ENCODE data around the gene ATRIP. TPM values are rescaled to one million over a fixed set of nuclear protein-coding genes. Genes with fewer than 3 reads are reported as not detected.

The ATRIP gene
- total RNA-seq, 4 donors from 2014 or later, result 5.6 to 14.1 (median 9.3) TPM

DNA sequence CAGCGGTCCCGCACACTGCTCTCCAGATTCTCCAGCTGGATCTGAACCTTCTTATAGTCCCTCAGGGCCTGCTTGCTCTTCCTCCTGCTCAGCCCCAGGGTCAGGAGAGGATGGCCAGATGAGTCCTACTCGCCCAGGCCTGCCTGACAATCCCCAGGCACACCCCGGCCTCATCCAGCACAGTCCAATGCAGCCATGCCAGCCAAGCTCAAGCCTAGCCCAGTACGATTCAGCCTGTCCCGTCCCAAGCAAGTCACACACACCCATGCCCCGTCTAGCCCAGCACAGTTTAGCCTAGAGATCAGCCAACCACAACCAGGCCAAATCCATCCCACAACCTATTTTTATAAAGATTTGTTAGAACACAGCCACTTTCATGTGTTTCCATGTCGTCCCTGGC, 33.5 kb upstream of the ATRIP start:
- H3K4me3 ChIP-seq (ENCODE audit: low read depth, poor library complexity, severe bottlenecking), result no peak overlapping the region
- TF ChIP-seq, protein P1, sequence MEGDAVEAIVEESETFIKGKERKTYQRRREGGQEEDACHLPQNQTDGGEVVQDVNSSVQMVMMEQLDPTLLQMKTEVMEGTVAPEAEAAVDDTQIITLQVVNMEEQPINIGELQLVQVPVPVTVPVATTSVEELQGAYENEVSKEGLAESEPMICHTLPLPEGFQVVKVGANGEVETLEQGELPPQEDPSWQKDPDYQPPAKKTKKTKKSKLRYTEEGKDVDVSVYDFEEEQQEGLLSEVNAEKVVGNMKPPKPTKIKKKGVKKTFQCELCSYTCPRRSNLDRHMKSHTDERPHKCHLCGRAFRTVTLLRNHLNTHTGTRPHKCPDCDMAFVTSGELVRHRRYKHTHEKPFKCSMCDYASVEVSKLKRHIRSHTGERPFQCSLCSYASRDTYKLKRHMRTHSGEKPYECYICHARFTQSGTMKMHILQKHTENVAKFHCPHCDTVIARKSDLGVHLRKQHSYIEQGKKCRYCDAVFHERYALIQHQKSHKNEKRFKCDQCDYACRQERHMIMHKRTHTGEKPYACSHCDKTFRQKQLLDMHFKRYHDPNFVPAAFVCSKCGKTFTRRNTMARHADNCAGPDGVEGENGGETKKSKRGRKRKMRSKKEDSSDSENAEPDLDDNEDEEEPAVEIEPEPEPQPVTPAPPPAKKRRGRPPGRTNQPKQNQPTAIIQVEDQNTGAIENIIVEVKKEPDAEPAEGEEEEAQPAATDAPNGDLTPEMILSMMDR (IDR thresholded peaks at IDR 0.05), result no peak
- no peak for TF ChIP-seq POLR2A (IDR thresholded peaks at IDR 0.05)
- intact Hi-C loops (cut with DNase I; ENCODE audit: low total_unique reads), result no loop called here
- DNase-seq (ENCODE audit: low spot score in 2 of 2), result peak in 1 of 2 donors; percentile 70
- WGBS, 2 donors, result 49 to 55% methylated on average over 6 to 8 of the region's 8 CpGs

DNA sequence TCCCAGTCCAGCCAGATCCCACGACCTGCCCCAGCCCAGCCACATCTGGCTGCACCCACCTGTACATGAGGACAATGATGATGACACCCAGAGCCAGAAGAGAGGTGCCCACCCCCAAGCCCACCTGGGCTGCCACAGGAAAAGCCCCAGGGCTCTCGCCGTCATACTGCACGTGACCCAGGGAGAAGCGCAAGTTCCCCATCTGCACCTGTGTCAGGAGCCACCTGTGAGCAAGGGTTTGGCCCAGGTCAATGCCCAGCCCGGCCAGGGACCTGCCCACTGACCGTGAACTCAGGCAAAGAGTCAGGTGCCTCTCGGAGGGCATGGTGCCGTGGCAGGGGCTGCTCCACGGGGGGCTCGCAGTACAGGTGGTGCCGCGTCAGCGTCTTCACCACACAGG, 32.9 kb upstream of the ATRIP start:
- H3K4me3 ChIP-seq (ENCODE audit: low read depth, poor library complexity, severe bottlenecking), result no peak overlapping the region
- no peak for DNase-seq (ENCODE audit: low spot score in 2 of 2)
- intact Hi-C loops (cut with DNase I; ENCODE audit: low total_unique reads), result no loop called here
- no peak for TF ChIP-seq POLR2A (IDR thresholded peaks at IDR 0.05)
- TF ChIP-seq, protein P1 (IDR thresholded peaks at IDR 0.05), result no peak
- 72 to 75% methylated on average over 11 to 14 of the region's 14 CpGs for WGBS, 2 donors

DNA sequence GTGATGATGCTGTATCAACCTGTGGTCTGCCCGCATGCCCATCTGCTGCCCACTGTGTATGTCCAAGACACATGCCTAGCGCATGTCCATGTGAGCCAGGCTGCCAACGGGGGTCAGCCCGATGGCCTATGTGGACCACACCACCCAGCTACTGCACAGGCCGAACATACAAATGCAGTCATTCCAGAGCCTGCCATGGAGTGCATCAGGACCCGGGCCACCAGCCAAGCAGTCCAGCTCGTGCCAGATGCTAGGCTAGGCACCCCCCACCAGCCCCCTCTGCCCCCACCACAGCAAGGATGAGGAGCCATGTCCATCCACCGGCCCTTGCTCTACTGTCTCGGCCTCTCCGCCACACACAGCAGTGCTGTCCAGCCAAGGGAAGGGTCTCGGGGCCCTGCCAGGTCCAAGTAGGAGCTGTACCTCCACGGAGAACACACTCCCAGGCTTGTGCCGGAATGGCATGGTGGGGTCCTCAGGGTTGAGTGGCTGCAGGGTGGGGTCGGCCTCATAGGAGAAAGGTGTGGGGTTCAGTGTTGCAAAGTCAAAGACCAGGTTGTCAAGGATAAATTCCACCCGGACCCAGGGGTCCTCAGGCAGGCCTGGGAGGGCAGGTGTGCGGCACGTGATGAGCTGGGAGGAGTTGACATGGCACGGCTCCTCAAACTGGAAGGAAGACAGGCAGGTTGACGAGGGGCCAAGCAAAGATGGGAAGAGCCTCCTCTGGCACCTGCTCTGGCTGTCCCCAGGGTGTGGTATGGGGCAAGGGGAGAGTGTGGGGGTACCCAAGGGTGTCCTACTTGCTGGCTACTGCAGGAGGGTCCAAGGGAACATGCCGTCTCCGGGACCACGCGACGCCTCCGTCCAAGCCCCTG, 31.9 kb upstream of the ATRIP start:
- H3K4me3 ChIP-seq (ENCODE audit: low read depth, poor library complexity, severe bottlenecking), result no peak overlapping the region
- DNase-seq (ENCODE audit: low spot score in 2 of 2), result no peak
- TF ChIP-seq POLR2A (IDR thresholded peaks at IDR 0.05), result no peak
- TF ChIP-seq, protein P1 (IDR thresholded peaks at IDR 0.05), result no peak
- intact Hi-C loops (cut with DNase I; ENCODE audit: low total_unique reads), result no loop called here
- WGBS, 2 donors, result 77 to 78% methylated on average over 23 to 25 of the region's 25 CpGs

DNA sequence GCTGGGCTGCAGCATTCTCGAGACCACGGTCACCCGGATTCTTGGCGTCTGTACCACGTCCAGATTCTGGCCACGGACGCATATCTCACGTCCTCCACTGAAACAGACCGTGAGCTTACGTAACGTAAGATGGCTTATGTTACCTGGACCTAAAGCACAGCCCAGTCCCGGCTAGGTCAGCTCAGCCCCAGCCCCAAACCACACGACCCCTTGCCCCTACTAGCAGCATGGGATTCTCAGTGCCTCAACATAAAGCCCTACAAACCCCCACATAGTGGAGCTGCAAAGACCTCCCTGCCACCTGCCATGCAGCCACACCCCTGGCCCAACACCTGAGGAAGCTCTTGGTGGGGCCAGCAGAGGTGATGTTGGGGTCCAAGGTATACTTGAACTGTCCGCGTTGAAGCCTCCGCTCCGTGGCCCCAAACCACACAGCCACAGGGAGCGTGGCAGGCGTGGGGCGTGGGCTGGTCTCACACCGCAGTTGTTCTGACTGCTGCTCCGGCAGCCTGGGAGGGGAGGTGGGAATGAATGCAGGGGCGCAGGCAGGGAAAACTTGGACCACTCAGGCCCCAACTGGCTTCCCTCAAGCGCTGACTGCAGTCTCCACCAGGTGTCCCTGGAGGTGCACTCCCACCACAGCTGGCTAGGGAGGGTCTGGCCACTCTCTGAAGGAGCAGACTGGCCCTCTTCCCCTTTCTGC, 31.1 kb upstream of the ATRIP start:
- 88 to 90% methylated on average over 21 to 24 of the region's 24 CpGs for WGBS, 2 donors
- intact Hi-C loops (cut with DNase I; ENCODE audit: low total_unique reads), result no loop called here
- no peak overlapping the region for H3K4me3 ChIP-seq (ENCODE audit: low read depth, poor library complexity, severe bottlenecking)
- TF ChIP-seq, protein P1 (IDR thresholded peaks at IDR 0.05), result no peak
- no peak for TF ChIP-seq POLR2A (IDR thresholded peaks at IDR 0.05)
- DNase-seq (ENCODE audit: low spot score in 2 of 2), result no peak

DNA sequence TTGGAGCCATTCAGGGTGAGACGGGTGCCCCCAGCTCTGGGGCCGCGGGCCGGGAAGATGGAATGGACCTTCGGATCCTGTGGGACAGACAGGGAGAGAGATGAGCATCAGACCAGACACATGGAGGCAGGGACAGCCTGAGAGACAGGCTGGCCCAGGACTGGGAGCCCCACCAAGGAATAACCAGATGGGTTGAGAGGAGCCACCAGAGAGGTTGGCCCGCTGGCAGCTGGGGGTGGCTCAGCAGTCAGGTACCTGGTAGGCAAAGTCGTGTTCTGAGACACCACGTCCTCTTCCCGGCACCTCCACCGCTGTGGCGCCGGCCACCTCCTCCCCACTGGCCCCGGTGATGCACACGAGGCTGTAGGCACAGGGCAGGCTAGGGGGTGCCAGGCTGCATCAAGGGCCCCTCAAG, 30.4 kb upstream of the ATRIP start:
- no peak for TF ChIP-seq POLR2A (IDR thresholded peaks at IDR 0.05)
- TF ChIP-seq, protein P1 (IDR thresholded peaks at IDR 0.05), result no peak
- intact Hi-C loops (cut with DNase I; ENCODE audit: low total_unique reads), result no loop called here
- no peak for DNase-seq (ENCODE audit: low spot score in 2 of 2)
- no peak overlapping the region for H3K4me3 ChIP-seq (ENCODE audit: low read depth, poor library complexity, severe bottlenecking)
- WGBS, 2 donors, result 93 to 94% methylated on average over 12 to 14 of the region's 14 CpGs

All from lower leg skin (tissue), 4 donors.